ENCODE measurements around the gene ISOC2. TPM values are rescaled to one million over a fixed set of nuclear protein-coding genes. Genes with fewer than 3 reads are reported as not detected.

Gene ISOC2
- total RNA-seq, 1 donor from 2014 or later = 12.2 TPM

GRCh38 chr19:55490478-55491432, 29.3 kb upstream of the ISOC2 start:
- FAIRE-seq (no peak), DNase-seq (ENCODE audit: low spot score in 2 of 2) (no peak)

DNA sequence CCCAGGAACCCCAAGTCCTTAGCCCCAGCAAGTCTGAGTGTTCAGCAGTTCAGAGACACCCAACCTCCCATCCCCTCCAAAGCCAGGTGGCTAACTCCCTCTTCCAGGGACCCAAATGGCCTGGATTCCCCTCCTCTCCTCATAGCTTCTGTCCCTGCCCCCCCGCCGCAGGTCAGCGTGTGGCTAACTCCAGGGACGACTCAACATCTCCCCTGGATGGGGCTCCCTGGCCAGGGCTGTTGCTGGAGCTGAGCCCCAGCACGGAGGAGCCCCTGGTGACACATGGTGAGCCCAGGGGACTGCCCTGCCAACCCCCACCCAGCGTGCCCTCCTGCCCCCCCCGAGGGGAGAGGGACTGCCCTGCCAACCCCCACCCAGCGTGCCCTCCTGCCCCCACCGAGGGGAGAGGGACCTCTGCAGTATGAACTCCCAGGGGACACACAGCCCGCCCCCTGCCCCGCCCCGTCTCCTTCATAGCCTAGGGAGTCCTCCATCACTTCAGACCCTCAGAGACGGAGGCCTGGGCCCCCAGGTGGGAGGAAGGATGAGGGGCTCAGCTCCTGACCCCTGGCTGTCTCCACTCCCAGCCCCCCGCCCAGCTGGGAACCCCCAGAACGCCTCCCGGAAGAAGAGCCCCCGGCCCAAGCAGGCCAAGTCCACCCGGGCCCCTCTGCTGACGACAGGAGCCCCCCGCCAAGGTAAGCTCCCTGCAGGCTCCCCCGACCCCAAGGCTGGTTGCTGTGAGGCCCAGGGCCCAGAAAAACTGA, 28.5 kb upstream of the ISOC2 start:
- FAIRE-seq = no peak
- no peak for DNase-seq (ENCODE audit: low spot score in 2 of 2)

- DNase-seq (ENCODE audit: low spot score in 2 of 2) = no peak
- FAIRE-seq = no peak
Measured at GRCh38 chr19:55488986-55489710, 27.7 kb upstream of the ISOC2 start.

DNA sequence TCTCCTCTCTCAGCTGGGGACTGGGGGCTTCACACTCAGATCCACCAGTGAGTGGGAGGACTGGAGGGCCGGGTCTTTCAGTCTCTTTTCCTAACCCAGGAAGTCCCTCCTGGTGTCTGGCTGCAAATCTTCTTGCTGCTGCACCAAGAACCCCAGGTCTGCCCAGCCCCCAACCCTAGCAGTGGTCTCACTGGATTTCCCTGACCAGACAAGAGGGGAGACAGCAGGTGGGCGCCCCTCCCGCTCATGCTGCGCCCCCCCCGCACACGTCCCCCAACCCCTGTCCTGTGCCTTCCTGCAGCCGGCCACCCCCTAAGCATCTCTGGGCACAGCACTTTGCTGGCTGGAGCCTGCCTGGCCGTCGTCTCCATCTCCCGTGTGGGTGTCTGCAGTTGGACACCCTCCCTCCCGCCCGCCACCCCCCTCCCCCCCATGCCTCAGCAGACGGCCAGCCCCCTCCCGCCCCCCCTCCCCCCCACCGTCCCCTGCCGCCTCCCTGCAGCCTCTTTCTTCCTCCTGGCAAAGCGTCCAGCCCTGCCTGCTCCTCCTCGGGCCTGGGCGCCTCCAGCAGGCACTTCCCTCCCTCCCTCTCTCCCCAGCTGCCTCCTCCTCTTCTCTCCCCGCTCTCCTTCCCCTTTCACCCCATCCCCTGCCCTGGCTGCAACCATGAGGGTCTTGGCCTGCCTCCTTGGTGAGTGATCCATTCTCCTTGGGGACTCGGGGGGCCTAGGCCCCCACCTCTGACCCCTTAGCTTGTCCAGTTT, 26.7 kb upstream of the ISOC2 start, which contains the start of gene SSC5D:
Gene SSC5D, plus strand, starts transcription at position 513 of the 764 bp plus-strand sequence. Its CDS starts 154 bp downstream, at position 667.
- DNase-seq (ENCODE audit: low spot score in 2 of 2) (peak in 1 of 2 donors; percentile 72), FAIRE-seq (no peak)

- no peak for FAIRE-seq
Measured at GRCh38 chr19:55486971-55487923, 25.8 kb upstream of the ISOC2 start.

GRCh38 chr19:55486043-55486970, 24.9 kb upstream of the ISOC2 start:
- no peak for DNase-seq (ENCODE audit: low spot score in 2 of 2)

More at GRCh38 chr19:55486971-55487923, 25.8 kb upstream of the ISOC2 start:
- peak in 1 of 2 donors; percentile 71 for DNase-seq (ENCODE audit: low spot score in 2 of 2)

DNA sequence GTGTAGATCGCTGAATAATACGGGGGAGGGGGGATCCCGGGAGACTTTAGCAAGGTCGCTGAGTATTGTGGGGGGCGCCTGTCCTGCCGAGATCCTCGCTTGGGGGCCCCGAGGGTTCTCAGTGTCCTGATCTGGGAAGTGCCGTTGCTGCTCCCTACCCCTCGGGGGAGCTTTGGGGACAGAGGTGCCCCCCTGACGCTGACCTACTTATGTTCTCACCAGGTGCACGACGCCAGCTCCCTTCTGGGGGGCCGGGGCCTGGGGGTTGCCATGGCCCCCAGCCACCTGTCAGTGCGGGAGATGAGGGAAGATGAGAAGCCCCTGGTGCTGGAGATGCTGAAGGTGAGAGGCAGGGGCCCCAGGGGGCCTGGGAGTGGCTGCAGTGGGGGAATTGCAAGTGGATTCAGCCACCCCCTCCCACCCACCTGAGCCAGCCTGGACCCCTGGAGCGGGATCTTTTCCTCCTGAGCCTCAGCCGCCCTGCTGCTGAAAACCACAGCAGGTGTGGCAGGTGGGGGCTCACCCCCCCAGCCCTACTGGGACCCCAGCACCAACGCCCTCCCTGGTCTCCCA, 24.1 kb upstream of the ISOC2 start:
- DNase-seq (ENCODE audit: low spot score in 2 of 2) = peak in 1 of 2 donors; percentile 61
- no peak for FAIRE-seq

More at GRCh38 chr19:55486043-55486970, 24.9 kb upstream of the ISOC2 start:
- FAIRE-seq = no peak

- DNase-seq (ENCODE audit: low spot score in 2 of 2) (peak; percentile 91 to 93), FAIRE-seq (no peak)
Measured at GRCh38 chr19:55484593-55485438, 23.4 kb upstream of the ISOC2 start, which contains the start of gene NAT14. Gene NAT14 (plus strand): TSS chr19:55485188. CDS start chr19:55485709, 521 bp downstream.

GRCh38 chr19:55483706-55484592, 22.5 kb upstream of the ISOC2 start:
- no peak for DNase-seq (ENCODE audit: low spot score in 2 of 2)
- FAIRE-seq = no peak

DNA sequence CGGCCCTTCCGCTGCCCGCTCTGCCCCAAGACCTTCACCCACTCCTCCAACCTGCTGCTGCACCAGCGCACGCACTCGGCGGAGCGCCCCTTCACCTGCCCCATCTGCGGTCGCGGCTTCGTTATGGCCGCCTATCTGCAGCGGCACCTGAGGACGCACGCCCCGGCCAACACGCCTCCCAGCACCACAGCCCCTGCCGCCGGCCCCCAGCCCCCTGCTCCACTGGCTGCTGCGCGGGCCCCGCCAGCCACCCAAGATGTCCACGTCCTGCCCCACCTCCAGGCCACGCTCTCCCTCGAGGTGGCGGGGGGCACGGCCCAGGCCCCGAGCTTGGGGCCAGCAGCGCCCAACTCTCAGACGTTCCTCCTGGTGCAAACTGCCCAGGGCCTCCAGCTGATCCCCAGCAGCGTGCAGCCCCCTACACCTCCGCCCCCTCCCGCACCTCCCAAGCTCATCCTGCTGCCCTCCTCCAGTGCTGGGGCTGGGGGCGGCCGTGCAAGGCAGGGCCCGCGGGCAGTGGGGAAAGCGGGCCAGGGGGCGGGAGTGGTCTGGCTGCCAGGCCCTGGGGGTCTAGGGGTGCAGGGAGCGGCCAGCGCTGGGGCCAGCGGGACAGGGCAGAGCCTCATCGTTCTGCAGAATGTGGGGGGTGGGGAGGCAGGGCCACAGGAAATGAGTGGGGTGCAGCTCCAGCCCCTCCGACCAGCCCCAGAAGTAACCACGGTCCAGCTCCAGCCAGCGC, 21.7 kb upstream of the ISOC2 start:
- FAIRE-seq (no peak), DNase-seq (ENCODE audit: low spot score in 2 of 2) (no peak)

GRCh38 chr19:55482156-55482961, 20.9 kb upstream of the ISOC2 start:
- DNase-seq (ENCODE audit: low spot score in 2 of 2) (no peak), FAIRE-seq (no peak)

GRCh38 chr19:55481794-55482155, 20.3 kb upstream of the ISOC2 start:
- FAIRE-seq (no peak), DNase-seq (ENCODE audit: low spot score in 2 of 2) (no peak)

DNA sequence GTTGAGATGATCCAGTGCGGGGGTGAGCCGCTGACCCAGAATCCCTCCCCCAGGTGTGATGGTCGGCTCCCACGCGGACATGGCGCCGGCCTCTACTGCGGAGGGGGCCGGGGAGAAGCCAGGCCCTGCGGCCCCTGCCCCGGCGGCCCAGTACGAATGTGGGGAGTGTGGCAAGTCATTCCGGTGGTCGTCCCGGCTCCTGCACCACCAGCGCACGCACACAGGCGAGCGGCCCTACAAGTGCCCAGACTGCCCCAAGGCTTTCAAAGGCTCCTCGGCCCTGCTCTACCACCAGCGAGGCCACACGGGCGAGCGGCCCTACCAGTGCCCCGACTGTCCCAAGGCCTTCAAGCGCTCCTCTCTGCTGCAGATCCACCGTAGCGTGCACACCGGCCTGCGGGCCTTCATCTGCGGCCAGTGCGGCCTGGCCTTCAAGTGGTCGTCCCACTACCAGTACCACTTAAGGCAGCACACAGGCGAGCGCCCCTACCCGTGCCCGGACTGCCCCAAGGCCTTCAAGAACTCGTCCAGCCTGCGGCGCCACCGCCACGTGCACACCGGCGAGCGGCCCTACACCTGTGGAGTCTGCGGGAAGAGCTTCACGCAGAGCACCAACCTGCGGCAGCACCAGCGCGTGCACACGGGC, 19.8 kb upstream of the ISOC2 start:
- no peak for DNase-seq (ENCODE audit: low spot score in 2 of 2)
- no peak for FAIRE-seq
